HUES48 (cell line): ENCODE results near the gene SNX1.

Experiments used
- H3K27ac ChIP-seq: one replicate; pipeline ENCODE4 v1.7.0; 2013; ENCODE audit warnings: low read depth, low read length, inconsistent platforms
- H3K27me3 ChIP-seq: 2 replicates; pipeline ENCODE4 v1.6.1; 2013; ENCODE audit warnings: mild to moderate bottlenecking, low read length; ENCODE audit not compliant: control insufficient read depth, insufficient read depth
- H3K36me3 ChIP-seq: 2 replicates; pipeline ENCODE4 v1.6.1; 2013; ENCODE audit warnings: low read length; ENCODE audit not compliant: control insufficient read depth, insufficient read depth
- H3K4me1 ChIP-seq: 2 replicates; pipeline ENCODE4 v1.6.1; 2013; ENCODE audit warnings: mild to moderate bottlenecking, low read length; ENCODE audit not compliant: control insufficient read depth, insufficient read depth
- H3K4me3 ChIP-seq: 2 replicates; pipeline ENCODE4 v1.5.1; 2013; ENCODE audit warnings: mild to moderate bottlenecking, low read depth, low read length
- H3K9ac ChIP-seq: 2 replicates; pipeline ENCODE4 v1.6.1; 2013; ENCODE audit warnings: mild to moderate bottlenecking, low read depth, low read length, moderate library complexity
- H3K9me3 ChIP-seq: 2 replicates; pipeline ENCODE4 v1.6.1; 2013; ENCODE audit warnings: low read length; ENCODE audit not compliant: control insufficient read depth, insufficient read depth

Gene SNX1

DNA sequence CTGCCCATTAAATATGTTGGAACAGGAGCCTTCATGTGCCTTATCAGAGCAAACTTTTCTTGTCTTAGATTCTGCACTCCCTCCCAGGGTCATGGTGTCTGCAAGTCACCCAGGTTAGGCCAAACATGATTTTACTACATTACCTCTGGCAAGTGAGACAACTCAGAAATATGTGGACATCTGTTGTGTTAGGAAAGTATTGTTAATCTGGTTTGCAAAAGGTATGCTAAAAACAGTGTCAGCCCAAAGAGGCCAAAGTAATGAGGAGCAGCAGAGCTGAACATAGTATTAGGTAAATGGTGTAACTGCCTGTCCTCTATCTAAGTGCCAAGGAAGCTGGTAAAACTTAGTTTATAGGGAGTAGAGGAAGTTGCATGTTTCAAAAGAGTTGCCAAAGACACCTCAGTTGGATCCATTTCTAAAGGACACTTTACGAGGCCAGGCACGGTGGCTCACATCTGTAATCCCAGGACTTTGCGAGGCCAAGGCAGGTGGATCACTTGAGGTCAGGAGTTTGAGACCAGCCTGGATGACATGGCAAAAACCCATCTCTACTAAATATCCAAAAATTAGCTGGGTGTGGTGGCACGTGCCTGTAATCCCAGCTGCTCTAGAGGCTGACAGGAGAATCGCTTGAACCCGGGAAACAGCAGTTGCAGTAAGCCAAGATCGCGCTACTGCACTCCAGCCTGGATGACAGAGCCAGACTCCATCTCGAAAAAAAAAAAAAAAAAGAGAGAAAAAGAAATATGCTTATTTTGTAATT lies 89.5 kb downstream of the SNX1 start:
- no peak overlapping the region for H3K27ac ChIP-seq
- H3K9ac ChIP-seq = no peak overlapping the region
- no peaks in the 10 kb centered on the region for H3K4me1 ChIP-seq
- no peaks in the 10 kb centered on the region for H3K9me3 ChIP-seq
- peaks cover 19% of the 10 kb centered on the region; the same call in 1 of the 2 replicates for H3K36me3 ChIP-seq
- no peak overlapping the region for H3K4me3 ChIP-seq
- H3K27me3 ChIP-seq = no peaks in the 10 kb centered on the region

GRCh38 chr15:64187396-64188191 lies 91.8 kb downstream of the SNX1 start:
- Histone ChIP-seq H3K4me1 (peaks cover 3% of the 10 kb centered on the region; the same call in 1 of the 2 replicates), H3K9ac (no peak overlapping the region), H3K36me3 (peaks cover 11% of the 10 kb centered on the region; the same call in 1 of the 2 replicates)

More at GRCh38 chr15:64187396-64188191, 91.8 kb downstream of the SNX1 start:
- H3K4me3 ChIP-seq = no peak overlapping the region
- no peaks in the 10 kb centered on the region for H3K27me3 ChIP-seq
- no peaks in the 10 kb centered on the region for H3K9me3 ChIP-seq
- no peak overlapping the region for H3K27ac ChIP-seq
